Measurements from ENCODE around the gene SDHA.
"Not testable (repeated sequence)": the region's sequence is repeated elsewhere in the genome, so short reads cannot be mapped to it uniquely, and the experiment has no call there.

The SDHA gene

DNA sequence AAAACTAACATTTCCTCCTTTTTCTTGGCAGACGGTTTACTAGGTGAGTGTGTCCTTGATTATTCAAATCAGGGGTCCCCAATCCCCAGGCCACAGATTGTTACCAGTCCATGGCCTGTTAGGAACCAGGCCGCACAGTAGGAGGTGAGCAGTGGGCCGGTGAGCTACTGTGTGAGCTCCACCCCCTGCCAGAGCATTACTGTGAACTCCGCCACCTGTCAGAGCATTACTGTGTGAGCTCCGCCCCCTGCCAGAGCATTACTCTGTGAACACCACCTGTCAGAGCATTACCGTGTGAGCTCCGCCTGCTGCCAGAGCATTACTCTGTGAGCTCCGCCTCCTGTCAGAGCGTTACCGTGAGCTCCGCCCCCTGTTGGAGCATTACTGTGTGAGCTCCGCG, 39.0 kb downstream of the SDHA start:
- DNase-seq (ENCODE audit: low read depth in 2 of 2): no peak

GRCh38 chr5:263275-263974, 45.3 kb downstream of the SDHA start:
- not testable (repeated sequence) for DNase-seq (ENCODE audit: low read depth in 2 of 2)

GRCh38 chr5:264338-264737, 46.2 kb downstream of the SDHA start:
- no peak for DNase-seq (ENCODE audit: low read depth in 2 of 2)

- DNase-seq (ENCODE audit: low read depth in 2 of 2): not testable (repeated sequence)
Observed at GRCh38 chr5:266311-267026, 48.3 kb downstream of the SDHA start.

DNA sequence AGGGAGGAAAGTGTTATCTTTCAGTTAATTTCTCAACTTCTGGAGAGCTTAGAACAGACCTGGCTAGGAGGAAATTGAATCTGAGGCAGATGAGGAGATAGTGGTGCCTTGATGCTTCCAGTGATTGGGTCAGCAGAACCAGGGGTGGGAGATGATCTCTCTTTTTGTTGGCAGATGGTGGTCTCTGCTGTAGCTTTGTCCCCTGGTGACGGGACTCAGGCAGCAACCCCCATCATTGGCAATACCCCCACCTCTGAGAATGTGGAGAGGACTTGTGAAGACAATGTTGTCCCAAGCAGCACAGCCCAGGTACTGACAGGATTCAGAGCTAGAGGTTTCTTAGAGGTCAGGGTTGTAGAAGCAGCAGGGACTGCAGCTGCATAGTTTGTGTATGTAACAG, 49.6 kb downstream of the SDHA start:
- DNase-seq (ENCODE audit: low read depth in 2 of 2): no peak

DNA sequence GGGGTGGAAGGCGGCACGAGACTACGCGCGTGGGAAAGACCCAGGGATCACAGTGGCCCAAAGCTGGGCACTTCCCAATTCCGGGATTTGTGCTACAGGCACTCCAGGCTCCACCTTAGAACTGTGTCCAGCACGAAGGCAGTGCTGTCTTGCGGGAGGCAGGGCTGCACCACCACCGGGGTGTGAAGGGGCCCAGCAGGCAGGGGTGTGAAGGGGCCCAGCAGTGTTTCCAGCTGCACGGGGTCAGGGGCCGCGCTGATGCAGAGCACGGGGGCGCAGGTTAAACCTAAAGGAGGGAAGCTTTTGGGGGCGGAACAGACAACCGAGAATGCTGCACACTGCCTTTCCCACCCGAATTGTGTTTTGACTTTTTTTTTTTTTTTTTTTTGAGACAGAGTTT, 52.2 kb downstream of the SDHA start:
- no peak for DNase-seq (ENCODE audit: low read depth in 2 of 2)

DNA sequence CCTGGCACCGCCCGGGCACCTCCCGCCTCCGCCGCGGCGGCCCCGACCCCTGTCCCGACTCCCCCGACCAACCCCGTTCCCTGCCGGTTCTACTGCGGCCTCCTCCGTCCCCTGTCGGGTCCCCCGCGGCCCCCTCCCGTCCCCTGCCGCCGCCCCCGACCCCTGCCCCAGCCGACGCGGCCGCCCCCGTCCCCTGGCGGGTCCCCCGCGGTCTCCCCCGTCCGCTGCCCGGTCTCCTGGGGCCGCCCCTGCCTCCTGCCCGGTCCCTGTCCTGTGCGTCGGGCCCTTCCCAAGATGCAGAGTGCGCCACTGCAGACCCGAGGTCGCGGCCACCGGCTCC, 53.7 kb downstream of the SDHA start:
- not testable (repeated sequence) for DNase-seq (ENCODE audit: low read depth in 2 of 2)

DNA sequence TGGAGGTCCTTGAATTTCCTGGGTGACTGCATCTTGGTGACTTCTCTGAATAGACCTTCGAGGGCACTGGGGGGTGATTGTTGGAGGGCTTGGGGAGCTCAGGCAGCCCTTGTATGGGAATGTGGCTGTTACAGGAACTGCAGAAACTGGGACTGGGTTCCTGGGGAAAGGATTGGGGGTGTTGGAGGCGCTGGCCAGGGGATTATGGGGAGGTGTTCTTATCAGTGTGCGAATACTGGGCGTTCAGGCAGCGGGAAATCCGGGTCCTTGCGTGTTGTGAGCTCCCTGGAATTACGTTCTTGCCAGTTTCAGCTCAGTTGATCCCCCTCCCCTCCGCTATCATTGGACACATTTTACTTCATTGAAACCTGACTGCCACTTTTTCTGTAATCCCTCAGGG, 55.0 kb downstream of the SDHA start:
- not testable (repeated sequence) for DNase-seq (ENCODE audit: low read depth in 2 of 2)

GRCh38 chr5:273491-273890, 55.4 kb downstream of the SDHA start:
- DNase-seq (ENCODE audit: low read depth in 2 of 2): not testable (repeated sequence)

DNA sequence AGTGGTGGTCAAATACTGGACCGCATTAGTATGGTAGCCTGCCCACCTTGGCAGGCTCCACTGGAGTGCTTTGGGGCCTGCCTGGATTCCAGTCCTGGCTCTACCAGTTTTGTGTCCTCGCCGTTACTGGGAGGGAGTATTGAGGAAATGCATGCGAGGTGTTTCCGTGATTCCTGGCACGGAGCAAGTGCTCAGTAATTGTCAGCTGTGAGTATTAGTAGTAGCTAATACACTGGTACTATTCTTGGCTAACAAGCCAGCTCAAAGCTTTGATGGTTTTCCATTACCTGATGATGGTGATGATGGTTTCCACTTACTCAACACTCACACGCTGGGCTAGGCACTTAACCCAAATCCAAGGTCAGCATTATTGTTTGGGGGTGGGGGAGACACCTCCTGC, 56.2 kb downstream of the SDHA start:
- not testable (repeated sequence) for DNase-seq (ENCODE audit: low read depth in 2 of 2)

DNA sequence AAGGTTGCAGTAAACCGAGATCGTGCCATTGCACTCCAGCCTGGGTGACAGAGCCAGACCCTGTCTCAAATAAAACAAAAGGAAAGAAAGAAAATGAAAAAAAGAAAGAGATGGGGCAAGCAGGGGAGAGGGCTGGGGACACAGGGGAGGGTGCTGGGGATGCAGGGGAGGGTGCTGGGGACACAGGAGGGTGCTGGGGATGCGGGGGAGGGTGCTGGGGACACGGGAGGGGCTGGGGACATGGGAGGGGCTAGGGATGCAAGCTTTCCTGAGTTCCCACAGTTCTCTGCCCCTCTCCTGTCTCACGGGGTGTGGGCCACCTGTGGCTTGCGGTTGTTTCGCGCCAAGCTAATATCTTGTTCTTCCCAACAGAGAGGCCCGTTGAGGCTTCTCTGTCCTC, 60.5 kb downstream of the SDHA start:
- no peak for DNase-seq (ENCODE audit: low read depth in 2 of 2)

DNA sequence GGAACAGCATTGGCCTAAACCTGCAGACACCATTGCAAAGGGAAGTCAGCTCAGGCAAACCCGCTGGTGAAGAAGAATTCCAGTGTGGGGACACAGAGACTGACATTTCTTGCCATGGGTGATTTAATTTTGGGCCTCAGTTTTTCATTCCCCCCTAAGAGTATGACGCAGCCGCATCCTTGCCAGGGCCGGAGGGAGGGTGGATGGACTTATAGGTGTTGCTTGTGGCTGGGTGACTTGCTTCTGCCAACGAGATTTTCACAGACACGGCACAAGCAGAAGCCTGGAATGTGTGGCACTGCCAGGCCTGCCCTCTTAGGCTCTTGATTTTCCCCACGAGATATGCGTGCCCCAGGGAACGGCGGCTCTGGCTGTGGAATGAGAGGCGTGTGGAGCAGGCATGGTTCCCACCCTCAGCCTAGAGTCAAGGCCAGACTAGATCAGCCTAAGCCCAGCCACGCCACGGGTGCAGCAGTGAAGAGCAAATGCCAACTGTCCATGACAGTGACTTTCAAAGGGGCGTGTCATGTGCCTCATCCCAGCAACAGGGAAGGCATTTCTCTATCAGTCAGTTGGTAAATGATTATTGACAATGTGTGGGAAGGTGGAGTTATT, 61.0 kb downstream of the SDHA start:
- DNase-seq (ENCODE audit: low read depth in 2 of 2): not testable (repeated sequence)

GRCh38 chr5:285991-286557, 68.0 kb downstream of the SDHA start:
- DNase-seq (ENCODE audit: low read depth in 2 of 2): no peak

GRCh38 chr5:290200-290599, 72.1 kb downstream of the SDHA start:
- not testable (repeated sequence) for DNase-seq (ENCODE audit: low read depth in 2 of 2)

- not testable (repeated sequence) for DNase-seq (ENCODE audit: low read depth in 2 of 2)
Observed at GRCh38 chr5:291345-291744, 73.2 kb downstream of the SDHA start.

DNA sequence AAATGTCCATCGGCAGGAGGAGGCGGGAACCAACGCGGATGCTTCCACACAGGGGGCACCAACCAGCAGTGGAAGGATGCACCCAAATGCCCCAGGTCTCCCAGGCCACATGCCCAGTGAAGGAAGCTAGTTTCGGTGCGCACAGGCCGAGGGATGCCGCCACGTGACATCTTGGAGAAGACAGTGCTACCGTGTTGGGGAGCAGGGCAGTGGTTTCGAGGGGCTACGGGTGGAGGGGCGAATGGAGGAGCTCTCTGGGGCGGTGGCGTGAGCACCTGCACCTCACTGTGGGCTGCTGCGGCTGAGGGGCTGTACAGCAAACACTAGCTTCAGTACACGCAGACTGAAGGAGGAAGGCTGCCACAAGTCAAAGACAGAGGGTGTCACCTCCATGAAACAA, 76.7 kb downstream of the SDHA start:
- not testable (repeated sequence) for DNase-seq (ENCODE audit: low read depth in 2 of 2)

- not testable (repeated sequence) for DNase-seq (ENCODE audit: low read depth in 2 of 2)
Observed at GRCh38 chr5:296207-296606, 78.1 kb downstream of the SDHA start.

- peak in 1 of 2 donors; percentile 17 for DNase-seq (ENCODE audit: low read depth in 2 of 2)
Observed at GRCh38 chr5:296954-297353, 78.8 kb downstream of the SDHA start.

DNA sequence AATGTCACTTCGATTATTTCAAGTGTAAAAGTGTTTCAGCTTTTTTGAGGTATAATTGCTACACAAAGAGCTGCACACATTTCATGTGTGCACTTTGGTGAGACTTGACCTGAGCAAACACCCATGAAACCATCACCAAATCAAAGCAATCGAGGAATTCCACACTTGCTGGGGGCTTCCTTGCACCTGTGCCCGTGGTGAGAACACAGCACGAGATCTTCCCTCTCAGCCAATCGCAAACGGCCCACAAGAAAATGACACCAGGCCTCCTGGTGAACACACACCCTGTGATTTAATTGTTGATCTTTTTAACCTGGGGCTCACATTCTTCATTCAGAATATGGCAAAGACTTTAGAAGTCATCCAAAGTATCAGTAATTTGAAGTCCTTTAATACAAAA, 79.3 kb downstream of the SDHA start:
- not testable (repeated sequence) for DNase-seq (ENCODE audit: low read depth in 2 of 2)

DNA sequence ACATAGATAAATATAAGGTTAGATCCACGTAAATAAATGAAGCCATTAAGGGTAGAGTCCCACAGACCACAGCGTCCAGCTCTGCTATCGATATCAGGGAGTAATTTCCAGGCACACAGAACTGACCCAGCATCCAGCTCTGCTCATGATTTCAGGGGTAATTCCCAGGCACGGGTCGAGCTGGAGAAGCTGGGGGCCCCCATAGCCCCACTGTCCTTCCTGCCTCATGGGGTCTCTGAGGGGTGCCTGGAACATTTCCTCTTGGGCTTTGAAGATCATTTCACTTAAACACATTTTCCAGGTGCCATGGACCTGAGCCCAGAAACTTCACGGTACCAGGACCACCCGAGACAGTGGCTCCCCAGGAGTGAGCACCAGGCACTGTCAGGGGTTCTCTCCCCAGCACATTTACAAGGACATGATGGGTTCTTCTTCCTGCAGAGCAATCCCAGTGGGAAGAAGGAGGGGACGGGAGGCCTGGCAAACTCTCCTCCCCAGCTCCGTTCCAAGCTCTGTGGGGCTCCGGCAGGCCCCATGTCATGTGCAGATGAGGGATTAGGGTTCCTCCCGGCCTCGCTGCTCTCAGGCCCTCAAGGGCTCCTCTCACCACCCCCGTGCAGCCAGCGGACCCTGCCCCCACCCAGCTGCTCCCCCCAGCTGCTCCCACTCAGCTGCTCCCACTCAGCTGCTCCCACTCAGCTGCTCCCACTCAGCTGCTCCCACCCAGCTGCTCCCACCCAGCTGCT, 80.0 kb downstream of the SDHA start:
- not testable (repeated sequence) for DNase-seq (ENCODE audit: low read depth in 2 of 2)

- no peak for DNase-seq (ENCODE audit: low read depth in 2 of 2)
Observed at GRCh38 chr5:298737-299125, 80.6 kb downstream of the SDHA start.

DNA sequence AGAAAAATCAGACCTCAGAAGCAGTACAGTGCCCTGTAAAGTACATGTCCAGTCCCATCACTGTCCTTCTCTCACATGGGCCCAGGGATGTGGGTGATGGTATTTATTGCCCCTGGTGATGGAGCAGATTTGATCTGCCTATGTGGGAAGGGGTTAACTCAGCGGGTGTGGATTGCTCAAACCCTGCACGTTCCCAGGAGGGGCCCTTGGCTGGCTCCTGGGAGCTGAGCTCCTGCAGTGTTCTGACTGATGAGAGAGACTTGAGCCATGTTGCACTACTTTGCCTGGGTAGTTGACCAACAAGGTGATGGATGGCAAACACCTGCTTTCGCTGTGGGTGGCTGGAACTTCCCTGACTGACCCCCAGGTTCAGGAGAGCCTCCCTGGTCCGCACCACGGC, 81.8 kb downstream of the SDHA start:
- DNase-seq (ENCODE audit: low read depth in 2 of 2): not testable (repeated sequence)
